GM21515 (cell line): ENCODE results near the gene KIAA0825.

Source experiments
- ATAC-seq: cut with Tn5 transposase; IDR thresholded peaks from one replicate; pipeline ENCODE4 v1.9.1; 2021; ENCODE audit not compliant: unreplicated experiment

KIAA0825 gene

DNA sequence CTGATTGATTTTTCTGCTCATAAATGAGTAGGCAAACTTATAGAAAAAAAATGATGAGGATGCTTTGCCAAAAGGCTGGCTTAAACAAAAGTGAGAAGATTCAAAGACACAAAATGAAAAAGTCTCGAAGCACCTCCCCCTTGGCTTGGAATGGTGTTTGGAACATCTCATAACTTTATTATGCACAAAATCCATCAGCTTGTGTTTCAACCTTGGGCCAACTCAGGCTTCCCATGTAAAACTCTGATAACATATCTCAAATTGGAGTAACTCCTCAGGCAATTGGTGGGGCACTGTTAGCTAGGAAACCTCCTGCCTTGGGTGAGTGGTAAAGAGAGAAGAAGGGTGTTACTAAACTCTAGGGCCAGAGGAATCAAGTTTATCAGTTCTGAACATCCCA is 176.3 kb downstream of the KIAA0825 start:
- ATAC-seq = no peak

DNA sequence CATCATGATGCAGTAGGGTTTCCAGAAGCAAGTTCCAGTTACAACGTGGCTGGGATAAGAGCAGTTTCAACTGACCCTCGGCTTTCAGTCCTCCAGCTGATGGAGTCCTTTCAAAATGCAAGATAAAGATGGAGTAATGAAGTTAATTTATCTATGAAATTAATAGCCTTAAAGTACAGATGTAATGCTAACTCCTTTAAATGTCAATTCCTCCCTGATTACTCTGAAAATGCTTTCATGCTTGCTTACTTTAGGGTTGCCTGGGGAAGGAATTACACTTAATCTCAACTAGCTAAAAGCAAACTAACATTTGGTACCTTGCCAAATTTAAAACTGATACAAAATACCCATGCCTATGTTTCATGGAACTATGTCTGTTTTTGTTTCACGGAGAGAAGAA is 178.4 kb downstream of the KIAA0825 start:
- no peak for ATAC-seq

DNA sequence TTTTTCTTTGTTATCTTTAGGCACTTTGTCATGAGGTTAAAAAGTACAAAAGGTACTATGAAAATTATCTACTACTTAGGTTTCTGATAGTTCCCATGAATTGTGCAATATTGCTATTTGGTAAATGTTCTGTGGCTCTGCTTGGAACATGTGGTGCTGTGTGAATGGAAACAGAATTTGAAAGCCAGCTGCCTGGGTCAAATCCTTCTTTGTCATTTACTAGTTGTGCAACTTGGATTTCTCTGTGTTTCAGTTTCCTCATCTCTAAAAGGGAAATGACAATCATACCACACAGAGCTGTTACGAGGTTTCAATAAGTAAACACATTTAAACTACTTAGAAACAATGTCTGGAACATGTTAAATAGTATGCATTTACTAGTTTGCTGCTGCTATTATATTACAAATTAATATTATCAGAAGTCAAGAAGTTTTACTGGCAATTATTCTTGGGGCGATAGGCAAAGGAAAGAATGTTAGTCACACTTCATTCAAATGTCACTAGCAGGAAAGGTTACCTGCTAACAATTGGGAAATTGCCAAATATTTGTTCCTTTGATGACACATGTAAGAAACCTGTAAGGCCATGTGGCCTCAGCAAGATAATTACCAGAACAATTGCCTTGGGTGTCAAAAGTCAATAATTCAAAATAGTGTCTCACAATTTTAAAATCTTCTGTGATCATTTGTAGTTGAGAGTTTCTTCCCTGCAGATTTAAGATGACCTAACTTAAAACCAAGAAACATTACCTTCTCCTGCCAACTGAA is 184.8 kb downstream of the KIAA0825 start:
- ATAC-seq = no peak

DNA sequence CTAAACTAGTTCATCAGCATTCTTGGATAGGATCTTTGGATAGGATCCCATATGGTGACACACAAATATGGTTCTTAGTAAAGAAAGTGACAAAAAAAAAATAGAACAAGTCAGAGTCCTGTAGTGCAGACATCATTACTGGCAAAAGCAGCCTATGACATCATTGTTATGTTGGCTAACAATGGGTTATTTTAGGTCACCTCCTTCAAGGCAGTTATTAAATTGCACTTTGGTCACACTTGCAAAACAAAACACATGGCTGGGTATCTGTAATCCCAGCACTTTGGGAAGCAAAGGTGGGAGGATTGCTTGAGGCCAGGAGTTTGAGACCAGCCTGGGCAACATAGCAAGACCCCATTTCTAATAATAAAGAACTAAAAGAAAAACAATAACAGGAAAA is 185.9 kb downstream of the KIAA0825 start:
- ATAC-seq = no peak

DNA sequence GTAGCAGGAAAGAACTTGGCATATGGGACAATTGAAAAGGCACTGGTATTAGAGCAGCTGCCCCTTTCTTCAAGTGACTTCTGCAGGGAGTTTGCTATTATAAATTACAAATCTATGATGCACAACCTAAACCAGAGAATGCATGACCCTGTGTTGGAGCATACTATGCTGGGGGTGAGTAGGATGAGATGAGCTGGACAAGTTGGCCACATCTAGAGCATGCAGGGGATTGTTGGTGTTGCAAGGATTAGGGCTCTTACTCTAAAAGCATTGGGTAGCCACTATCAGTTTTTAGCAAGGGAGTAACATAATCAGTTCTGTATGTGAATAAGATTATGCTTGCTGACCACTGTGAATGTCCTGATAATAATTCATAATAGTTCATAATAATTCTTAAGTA is 186.7 kb downstream of the KIAA0825 start:
- ATAC-seq = no peak

DNA sequence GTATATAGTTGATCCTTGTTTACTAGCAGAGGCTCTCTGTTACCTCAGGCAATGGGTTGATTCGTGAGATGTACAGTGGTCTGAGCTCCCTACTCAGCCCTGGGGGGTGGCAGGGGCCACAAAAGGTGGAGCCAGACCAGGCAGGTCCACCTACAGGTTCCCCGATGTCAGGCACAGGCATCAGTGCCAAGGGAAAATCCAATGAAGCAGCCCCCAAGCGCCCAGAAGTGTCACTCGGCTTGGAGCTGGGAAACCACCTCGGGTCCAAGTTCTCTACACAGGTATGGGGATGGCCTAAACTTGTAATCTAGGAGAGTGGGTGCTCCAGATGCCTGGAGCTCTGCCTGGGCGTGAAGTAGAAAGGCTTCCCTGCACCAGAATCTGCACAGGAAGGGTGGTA is 188.8 kb downstream of the KIAA0825 start:
- ATAC-seq = no peak

DNA sequence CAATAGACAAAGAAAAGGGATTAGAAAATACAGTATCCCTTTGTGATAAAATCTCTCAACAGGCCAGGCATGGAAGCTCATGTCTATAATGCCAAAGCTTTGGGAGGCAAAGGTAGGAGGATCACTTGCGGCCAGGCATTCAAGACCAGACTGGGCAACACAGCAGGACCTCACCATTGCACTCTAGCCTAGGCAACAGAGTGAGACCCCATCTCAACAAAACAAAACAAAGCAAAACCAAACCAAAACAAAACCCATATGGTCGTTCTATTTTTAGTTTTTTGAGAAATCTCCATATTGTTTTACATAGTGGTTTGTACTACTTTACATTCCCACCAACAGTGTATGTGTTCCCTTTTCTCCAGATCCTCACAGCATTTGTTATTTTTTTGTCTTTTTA is 193.0 kb downstream of the KIAA0825 start:
- ATAC-seq = no peak

DNA sequence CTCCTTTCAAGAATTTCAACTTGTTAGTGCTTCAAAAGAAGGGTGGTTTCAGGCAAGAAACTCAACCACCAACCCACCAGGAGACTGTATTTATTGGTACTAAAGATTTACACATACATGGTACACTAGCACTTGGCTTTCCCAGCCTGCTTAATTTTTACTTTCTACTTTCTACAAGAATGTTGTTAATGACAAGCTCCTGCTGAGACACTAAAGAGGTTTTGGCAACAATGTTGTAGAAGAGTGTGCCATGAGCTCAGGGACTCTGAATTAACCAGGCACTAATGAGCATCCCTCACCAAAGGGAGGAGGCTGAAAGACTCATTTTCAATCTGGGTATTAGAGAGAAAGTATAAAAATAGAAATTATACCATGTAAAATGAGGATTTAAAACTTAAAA is 195.0 kb downstream of the KIAA0825 start:
- ATAC-seq = no peak

DNA sequence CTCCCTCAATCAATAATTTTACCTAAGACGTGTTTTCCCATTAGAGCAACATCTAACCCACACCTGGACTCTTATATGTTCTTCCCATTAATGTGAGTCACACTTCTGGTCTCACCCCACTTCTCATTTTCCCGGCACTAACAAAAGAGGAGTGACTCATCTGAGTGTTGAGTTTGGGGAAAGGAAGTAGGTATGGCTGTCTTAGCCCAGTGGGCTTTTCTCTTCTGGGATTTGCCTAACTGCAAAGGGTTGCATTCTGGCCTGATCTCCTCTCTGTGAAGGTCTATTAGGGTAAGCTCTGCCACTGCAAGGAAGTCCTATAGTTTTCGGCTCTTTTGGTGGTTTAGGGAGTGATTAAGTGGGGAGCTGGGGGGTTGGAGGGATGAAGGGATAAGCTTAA is 195.6 kb downstream of the KIAA0825 start:
- no peak for ATAC-seq

DNA sequence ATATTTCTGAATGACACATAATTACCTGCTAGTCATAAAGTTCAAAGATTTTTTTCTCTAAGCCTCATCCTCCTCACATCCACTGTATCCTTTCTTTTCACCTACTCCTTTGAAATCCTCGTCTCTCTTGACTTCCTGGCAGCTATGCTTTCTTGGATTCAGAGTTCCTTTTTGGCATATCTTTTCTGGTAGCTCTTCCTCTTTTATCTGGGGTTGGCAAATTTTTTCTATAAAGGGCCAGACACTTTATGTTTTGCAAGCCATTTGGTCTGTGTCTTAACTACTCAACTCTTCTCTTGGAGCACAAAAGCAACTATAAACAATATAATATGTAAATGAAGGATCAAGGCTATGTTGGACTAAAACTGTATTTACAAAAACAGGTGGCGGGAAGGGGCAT is 197.5 kb downstream of the KIAA0825 start:
- ATAC-seq = no peak

DNA sequence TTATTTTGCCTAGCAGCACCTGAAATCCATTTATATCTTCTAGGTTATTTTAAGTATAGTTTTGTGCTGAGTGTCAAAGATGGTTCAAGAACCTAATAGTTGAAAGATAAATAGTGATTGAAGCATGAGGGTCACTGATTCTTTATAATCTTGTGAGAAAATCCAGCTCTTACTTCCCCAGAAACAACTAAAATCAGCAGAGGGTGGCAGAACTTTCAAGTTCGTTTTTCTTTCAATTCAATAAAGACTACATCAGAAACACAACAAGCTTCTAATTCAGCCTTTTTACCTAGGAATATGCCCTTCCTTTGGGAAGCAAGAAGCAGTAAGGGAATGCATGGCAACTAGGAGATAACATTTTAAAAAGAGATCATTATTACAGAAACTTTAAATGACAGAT is 202.6 kb downstream of the KIAA0825 start:
- ATAC-seq = no peak

DNA sequence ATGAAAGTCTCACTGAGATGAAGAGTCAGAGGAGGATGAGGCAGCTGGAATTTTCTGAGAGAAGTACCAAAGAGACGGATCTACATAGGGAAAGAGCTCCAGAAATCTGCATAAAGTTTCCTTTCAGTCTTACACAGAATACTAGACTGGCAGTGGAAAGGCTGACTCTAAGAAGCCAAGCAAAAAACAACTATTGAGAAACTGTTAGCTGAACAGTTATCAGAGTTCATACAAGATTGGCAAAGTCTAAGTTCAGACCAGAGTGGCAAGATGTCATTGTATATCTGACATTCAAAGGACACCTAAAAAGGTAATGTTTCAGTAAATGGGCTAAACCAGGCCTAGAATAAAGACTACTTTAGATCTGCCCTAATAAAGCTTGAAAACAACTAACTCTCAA is 209.0 kb downstream of the KIAA0825 start:
- no peak for ATAC-seq

DNA sequence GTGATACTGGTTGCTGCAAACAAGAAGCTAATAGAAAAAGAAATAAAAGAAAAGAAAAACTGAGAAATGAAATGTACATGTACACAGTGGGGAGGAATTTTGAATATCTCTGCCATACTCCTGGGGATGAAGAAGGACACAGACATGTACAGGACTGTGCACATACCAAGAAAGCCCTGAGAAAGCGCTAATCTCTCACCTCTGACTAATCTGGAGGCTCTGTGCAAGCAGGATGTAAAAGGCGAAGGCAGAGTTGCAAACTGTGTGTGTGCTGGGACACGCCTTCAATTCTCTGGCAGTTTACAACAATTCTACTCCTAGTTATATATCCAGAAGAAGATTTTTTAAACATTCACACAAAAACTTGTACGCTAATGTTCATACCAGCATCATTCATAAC is 211.4 kb downstream of the KIAA0825 start:
- ATAC-seq = no peak

DNA sequence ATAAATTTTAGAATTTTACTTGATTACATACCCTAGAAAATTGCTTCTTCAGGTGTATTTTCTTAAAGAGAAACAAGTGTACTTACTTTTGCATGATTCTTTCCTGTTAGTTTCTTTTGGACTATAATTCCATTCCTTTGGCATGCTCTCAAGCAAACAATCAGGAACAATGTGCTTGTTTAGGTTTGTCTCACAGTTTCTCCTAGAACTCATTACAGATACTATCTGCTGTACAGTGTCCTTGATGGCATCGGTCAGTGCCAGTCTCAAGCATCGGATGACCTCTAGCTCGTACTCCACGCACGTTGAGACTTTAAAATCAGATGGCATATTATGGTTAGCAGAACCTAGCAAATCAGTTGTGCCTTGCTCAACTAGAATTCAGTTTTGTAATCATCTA is 214.9 kb downstream of the KIAA0825 start:
- ATAC-seq = no peak

DNA sequence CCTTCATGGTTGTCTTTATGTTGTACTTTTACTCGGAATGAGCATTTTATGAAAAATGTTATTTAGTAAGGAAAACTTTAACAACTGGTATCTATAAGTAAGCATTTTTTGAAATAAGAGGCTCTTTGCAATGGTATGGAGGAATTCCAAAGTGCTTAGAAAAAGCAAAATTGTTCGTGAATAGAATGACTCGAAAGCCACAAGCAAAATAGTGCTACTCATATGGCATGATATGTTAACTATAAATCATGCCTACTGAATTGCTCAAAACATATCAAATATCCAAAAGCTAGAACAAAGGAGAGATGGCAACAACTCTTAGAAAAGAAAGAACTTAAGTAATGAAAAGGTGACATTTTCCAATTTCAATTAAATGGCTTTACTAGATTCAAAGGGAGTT is 216.3 kb downstream of the KIAA0825 start:
- no peak for ATAC-seq

DNA sequence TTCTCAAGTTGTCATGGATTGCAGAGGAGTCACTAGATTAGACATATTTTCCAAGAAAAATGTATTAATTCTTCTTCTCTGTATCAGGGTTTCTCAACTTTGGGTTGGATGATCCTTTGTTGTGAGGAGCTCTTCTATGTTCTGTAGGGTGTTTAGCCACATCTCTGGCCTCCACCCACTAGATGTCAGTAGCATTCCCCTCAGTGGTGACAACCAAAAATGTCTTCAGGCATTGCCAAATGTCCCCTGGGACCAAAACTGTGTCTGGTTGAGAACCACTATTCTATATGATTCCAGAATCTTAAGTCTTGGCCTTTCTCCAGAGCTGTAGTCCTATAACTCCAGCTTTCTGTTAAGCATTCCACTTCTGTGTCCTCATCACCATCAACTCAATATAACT is 220.9 kb downstream of the KIAA0825 start:
- no peak for ATAC-seq

DNA sequence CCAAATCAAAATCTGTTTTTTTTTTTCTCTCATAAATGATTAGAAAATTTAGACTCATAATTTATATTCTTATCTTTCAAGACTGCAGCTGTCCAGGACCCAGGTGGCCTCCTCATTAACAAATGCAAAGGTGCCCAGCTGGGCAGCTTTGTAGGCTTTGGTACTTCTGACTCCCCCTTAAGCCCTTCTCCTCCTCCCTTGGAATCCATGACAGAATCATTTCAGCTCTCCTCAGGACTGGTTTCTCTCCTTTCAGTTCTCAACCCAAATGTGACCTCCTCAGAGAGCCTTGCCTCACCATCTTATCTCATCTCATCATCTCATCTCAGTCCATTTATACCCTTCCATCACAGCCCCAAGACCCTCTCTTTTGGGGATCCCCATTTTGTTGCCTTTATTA is 221.7 kb downstream of the KIAA0825 start:
- ATAC-seq = no peak

DNA sequence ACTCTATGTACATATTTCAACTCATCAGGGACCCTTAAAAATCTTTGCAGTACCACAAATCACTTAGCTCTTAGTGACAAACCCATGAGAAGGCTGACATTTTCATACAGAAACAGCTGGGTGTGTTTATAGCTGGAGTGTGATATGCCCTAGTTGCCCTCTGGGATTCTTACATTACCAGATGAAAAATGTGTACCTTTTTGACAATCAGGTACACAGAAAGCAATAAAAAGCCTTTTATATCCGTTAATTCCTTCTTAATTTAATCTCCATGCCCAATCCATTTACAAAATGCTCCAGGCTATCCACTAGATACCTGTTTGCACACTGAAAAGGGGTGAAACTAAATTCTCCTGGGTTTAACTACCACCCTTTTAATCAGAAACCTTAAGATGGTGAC is 222.9 kb downstream of the KIAA0825 start:
- ATAC-seq = no peak

DNA sequence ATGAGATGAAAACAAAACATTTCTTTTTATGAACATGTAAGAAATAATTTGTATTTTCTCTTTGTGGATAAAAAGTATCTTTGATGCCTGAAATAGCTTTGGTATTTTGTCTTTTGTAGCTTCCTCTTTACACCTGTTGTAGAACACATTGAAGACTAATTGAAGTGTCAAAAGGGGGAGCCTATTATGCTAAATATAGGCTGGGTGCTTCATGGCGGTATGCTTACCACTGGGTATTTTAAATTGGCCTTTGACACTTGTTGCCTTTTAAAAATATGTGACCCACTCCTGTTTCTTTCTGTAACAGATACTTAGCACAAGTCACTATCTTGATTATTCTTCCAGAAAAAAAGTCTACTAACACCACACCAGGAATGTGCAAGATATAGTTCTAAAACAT is 226.4 kb downstream of the KIAA0825 start:
- no peak for ATAC-seq

DNA sequence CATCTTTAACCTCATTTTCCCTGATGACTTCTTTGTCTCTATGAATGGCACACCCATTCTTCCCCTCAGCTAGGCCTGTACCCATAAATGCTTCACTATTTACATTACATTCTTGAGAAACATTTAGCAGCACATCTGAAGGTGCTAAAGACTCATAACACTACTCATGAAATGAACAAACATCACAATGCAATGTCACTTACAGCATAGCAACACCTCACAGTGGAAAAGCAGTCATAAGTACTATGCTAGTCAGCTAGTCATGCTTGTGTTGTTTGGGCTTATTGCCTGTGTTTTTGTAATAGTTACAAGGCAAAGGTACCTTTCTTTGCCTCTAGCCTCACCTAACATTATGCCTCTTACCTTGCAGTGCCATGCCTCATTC is 228.9 kb downstream of the KIAA0825 start:
- ATAC-seq = no peak

DNA sequence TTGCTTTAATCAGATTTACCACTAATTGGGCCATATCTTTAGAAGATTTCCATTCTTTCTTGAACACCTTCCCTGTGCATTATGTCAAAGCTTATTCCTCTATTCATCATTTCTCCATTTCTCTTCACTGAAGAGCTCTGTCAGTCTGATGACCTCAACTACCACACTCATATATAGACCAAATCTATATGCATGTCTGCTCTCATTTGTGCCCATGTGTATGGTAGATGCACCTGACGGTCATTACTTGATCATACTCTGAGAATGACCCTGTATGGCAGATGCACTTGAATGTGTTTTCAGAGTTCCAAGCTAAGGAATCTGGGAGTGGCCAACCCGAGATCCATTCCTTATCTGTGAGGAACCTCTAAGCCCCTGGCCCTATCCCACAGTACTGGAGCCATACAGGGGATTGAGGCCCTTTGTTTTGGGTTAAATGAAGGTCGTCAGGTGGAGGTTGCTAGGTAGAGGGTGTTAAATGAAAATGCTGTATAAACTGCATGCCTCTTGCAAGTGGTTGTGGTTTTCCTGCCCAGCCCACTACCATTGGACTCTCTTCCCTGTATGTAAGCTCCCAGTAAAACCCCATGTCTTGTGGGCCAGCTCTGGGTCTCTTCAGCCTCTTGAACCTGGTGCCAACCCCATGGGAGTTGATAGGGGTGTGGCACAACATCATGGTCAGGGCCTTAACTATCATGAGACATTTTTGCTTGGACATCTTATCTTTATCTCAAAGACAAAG is 229.5 kb downstream of the KIAA0825 start:
- ATAC-seq = no peak

DNA sequence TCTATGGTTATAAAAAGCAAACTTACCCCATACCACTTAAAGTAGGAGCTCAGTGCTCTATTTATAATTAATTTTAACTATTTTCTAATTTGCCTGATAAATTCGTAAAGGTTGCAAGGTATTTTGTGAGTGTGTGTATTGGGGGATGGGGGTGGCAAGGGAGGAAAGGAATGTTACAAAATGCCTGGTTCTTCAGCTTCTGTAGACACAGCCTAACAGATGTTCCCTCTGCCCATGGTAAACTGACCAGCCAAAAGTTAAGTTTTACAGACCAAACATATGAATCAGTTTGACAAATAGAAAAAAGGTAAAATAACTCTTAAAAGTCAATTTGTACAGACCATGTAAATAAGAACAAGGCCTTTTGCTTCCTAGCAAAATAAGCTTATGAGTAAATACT is 232.6 kb downstream of the KIAA0825 start:
- ATAC-seq = no peak

DNA sequence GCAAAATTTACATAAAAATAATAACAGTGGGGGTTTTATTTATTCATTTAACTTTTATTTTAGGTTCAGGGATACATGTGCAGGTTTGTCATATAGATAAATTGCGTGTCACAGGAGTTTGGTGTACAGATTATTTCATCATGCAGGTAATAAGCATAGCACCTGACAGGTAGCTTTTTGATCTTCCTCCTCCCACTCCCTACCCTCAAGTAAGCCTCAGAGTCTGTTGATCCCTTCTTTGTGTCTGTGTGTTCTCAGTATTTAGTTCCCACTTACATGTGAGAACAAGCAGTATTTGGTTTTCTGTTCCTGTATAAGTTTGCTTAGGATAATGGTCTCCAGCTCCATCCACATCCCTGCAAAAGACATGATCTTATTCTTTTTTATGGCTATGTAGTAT is 240.3 kb downstream of the KIAA0825 start:
- no peak for ATAC-seq
